Measurements from ENCODE around the gene HEPACAM. TPM values are rescaled to one million over a fixed set of nuclear protein-coding genes. Genes with fewer than 3 reads are reported as not detected.

Gene HEPACAM
- total RNA-seq, 4 donors from 2014 or later, result 0.42 to 2.1 (median 1.1) TPM

DNA sequence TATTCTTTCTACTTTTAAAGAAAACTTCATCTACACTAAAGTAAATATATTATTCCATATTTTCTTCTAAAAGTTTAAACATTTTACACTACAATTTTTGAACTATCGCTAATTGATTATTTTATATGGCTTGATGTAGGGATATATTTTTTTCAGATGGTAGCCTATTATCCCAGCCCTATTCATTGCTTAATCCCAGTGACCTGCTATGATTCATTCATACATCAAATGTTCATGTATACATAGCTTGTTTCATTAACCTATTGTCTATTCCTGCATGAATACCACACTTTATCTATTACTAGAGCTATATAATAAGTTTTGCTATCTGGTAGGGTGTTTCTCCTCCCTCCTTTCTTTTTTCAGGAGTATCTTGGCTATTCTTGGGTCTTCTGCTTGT lies 33.2 kb downstream of the HEPACAM start:
- DNase-seq (ENCODE audit: extremely low spot score), result no peak
- TF ChIP-seq, protein P1, sequence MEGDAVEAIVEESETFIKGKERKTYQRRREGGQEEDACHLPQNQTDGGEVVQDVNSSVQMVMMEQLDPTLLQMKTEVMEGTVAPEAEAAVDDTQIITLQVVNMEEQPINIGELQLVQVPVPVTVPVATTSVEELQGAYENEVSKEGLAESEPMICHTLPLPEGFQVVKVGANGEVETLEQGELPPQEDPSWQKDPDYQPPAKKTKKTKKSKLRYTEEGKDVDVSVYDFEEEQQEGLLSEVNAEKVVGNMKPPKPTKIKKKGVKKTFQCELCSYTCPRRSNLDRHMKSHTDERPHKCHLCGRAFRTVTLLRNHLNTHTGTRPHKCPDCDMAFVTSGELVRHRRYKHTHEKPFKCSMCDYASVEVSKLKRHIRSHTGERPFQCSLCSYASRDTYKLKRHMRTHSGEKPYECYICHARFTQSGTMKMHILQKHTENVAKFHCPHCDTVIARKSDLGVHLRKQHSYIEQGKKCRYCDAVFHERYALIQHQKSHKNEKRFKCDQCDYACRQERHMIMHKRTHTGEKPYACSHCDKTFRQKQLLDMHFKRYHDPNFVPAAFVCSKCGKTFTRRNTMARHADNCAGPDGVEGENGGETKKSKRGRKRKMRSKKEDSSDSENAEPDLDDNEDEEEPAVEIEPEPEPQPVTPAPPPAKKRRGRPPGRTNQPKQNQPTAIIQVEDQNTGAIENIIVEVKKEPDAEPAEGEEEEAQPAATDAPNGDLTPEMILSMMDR (IDR thresholded peaks at IDR 0.05), result no peak
- TF ChIP-seq POLR2AphosphoS5 (IDR thresholded peaks at IDR 0.05) (no peak), EP300 (IDR thresholded peaks at IDR 0.05) (no peak), POLR2A (IDR thresholded peaks at IDR 0.05; ENCODE audit: low read depth) (no peak)
- Histone ChIP-seq H3K9me3 (no peaks in the 10 kb centered on the region), H3K27ac (replicated peaks in 1 of 4) (no peak overlapping the region), H3K36me3 (no peaks in the 10 kb centered on the region), H3K4me3 (no peak overlapping the region), H3K4me1 (peaks cover 24 to 26% (median 25%) of the 10 kb centered on the region in 4 donors), H3K27me3 (peaks cover 0 to 16% (median 0%) of the 10 kb centered on the region in 4 donors)
- WGBS, result 100% methylated on average over 1 of the region's 1 CpG
- intact Hi-C loops (cut with DNase I), result no loop called here

DNA sequence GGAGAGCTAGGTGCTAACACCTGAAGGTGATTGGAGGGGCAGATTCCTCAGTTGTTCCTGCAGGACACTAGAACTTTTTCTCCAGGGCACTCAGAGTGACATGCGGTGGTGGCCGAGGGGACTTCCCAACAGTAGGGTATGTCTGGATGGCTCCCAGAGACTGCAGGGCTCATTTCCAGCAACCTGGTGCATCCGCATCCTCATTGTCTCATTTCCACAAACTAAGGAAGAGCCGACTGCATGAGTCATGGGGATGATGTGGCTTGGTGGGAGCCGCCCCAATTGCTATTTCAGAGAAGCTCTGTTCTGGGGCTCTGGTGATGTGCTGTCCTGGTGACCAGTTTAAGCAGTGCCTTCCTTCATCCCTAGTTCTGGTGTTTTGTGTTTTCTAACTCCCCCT lies 35.4 kb downstream of the HEPACAM start:
- H3K27ac ChIP-seq (replicated peaks in 1 of 4), result peak overlapping the region; percentile 33 to 76 (median 68)

DNA sequence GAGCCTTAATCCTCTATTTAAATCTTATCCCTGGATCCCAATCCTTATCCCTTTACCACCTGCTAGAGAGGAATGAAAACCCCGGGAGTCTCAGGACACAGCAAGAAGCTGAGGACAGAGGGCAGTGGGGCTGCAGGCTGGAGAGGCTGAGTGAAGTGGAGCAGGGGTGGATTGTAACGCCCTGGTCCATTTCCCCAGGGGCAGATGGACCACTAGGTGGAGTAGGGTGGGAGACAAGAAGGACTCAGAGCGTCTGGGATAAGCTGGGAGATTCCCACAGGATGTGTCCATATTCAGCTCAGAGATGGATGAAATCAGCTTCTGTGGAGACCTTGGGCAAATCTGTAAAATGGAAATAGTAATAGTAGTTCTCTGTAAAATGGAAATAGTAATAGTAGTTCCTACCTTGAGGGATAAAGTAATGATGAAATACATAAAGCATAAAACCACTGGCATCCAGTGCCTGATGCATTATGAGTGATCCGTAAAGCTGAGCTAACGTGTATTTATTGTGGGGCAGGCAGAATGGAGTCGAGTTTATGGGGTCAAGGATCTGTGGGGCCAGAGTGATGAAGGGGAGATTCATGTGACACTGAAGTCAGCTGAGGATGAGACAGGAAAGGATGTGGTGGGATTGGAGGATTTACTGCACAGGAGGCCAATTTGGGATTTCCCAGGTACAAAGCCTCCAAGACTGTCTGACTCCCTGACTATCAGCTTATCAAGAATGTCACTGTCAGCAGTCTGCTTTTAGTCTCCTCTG lies 36.3 kb downstream of the HEPACAM start:
- WGBS, result 66% methylated on average over 6 of the region's 6 CpGs
- intact Hi-C loops (cut with DNase I), result no loop called here
- H3K27me3 ChIP-seq, result peaks cover 0 to 22% (median 0%) of the 10 kb centered on the region in 4 donors
- TF ChIP-seq EP300 (IDR thresholded peaks at IDR 0.05) (no peak), POLR2AphosphoS5 (IDR thresholded peaks at IDR 0.05) (no peak), POLR2A (IDR thresholded peaks at IDR 0.05; ENCODE audit: low read depth) (no peak)
- TF ChIP-seq, protein P1 (IDR thresholded peaks at IDR 0.05), result no peak
- peaks cover 33 to 48% (median 34%) of the 10 kb centered on the region in 4 donors for H3K4me1 ChIP-seq
- H3K9me3 ChIP-seq, result no peaks in the 10 kb centered on the region
- no peak for DNase-seq (ENCODE audit: extremely low spot score)
- H3K36me3 ChIP-seq, result peaks cover 0 to 8% (median 0%) of the 10 kb centered on the region in 4 donors
- no peak overlapping the region for H3K4me3 ChIP-seq
- H3K27ac ChIP-seq (replicated peaks in 1 of 4), result peak overlapping the region; percentile 66 to 76 (median 68)

More for the DNA sequence above, 35.4 kb downstream of the HEPACAM start:
- no peaks in the 10 kb centered on the region for H3K36me3 ChIP-seq
- intact Hi-C loops (cut with DNase I), result no loop called here
- H3K4me3 ChIP-seq, result no peak overlapping the region
- 76% methylated on average over 5 of the region's 5 CpGs for WGBS
- peaks cover 0 to 22% (median 0%) of the 10 kb centered on the region in 4 donors for H3K27me3 ChIP-seq
- TF ChIP-seq EP300 (IDR thresholded peaks at IDR 0.05) (no peak), POLR2AphosphoS5 (IDR thresholded peaks at IDR 0.05) (peak; percentile 20 to 51), POLR2A (IDR thresholded peaks at IDR 0.05; ENCODE audit: low read depth) (no peak)
- TF ChIP-seq, protein P1 (IDR thresholded peaks at IDR 0.05), result no peak
- peaks cover 28 to 40% (median 34%) of the 10 kb centered on the region in 4 donors for H3K4me1 ChIP-seq
- DNase-seq (ENCODE audit: extremely low spot score), result no peak
- no peaks in the 10 kb centered on the region for H3K9me3 ChIP-seq

DNA sequence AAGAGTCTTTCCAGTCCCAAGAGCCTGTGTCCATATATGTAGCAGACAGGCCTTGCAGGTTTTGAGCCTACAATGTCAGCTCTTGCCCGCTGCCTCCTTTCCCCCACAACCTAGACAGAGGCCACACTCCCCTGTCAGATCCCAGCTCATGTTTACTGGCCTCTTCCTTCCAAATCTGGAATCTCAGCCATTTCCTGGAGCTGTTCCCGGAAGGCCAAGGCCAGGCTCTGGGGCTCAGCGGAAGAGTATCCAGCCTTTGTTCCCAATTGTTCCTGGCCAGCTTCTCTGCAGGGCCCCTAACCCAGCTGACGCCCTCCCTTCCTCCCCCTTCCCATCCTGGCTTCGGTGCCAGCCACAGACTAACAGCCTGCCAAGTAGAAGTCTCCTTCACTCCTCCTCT lies 37.1 kb downstream of the HEPACAM start:
- no peak for DNase-seq (ENCODE audit: extremely low spot score)
- Histone ChIP-seq H3K4me3 (no peak overlapping the region), H3K27ac (replicated peaks in 1 of 4) (peak overlapping the region; percentile 66 to 76 (median 68)), H3K36me3 (peaks cover 0 to 17% (median 0%) of the 10 kb centered on the region in 4 donors), H3K9me3 (no peaks in the 10 kb centered on the region), H3K4me1 (peaks cover 33 to 57% (median 39%) of the 10 kb centered on the region in 4 donors), H3K27me3 (peaks cover 0 to 22% (median 0%) of the 10 kb centered on the region in 4 donors)
- WGBS, result 33% methylated on average over 5 of the region's 5 CpGs
- intact Hi-C loops (cut with DNase I), result no loop called here
- TF ChIP-seq POLR2AphosphoS5 (IDR thresholded peaks at IDR 0.05), result peak; percentile 24 to 29
- TF ChIP-seq EP300 (IDR thresholded peaks at IDR 0.05), result no peak
- TF ChIP-seq, protein P1 (IDR thresholded peaks at IDR 0.05), result no peak
- no peak for TF ChIP-seq POLR2A (IDR thresholded peaks at IDR 0.05; ENCODE audit: low read depth)
